GM23248 (cell line): Measurements from ENCODE around the gene TRAF3. TPM values are rescaled to one million over a fixed set of nuclear protein-coding genes. Genes with fewer than 3 reads are reported as not detected.

ENCODE experiments used
- DNase-seq: peaks from one replicate; pipeline ENCODE4 v3.0.0-alpha.2; 2015
- H2AFZ ChIP-seq: fragments of 200-600 bp; sonication (generic); 2 replicates; pipeline ENCODE4 v1.6.1; 2016; ENCODE audit warnings: antibody characterized with exemption
- H3F3A ChIP-seq: fragments of 200-600 bp; sonication (generic); 2 replicates; pipeline ENCODE4 v1.6.1; 2016; ENCODE audit warnings: mild to moderate bottlenecking, antibody characterized with exemption, mixed run types; ENCODE audit not compliant: insufficient read depth
- H3K27ac ChIP-seq: fragments of 200-600 bp; sonication (generic); 2 replicates; pipeline ENCODE4 v1.5.1; 2016; ENCODE audit warnings: mild to moderate bottlenecking
- H3K27me3 ChIP-seq: fragments of 200-600 bp; sonication (generic); replicated peaks from 2 replicates; pipeline ENCODE4 v1.6.1; 2016; ENCODE audit warnings: mild to moderate bottlenecking; ENCODE audit not compliant: insufficient read depth
- H3K36me3 ChIP-seq: fragments of 200-600 bp; sonication (generic); 2 replicates; pipeline ENCODE4 v1.6.1; 2016; ENCODE audit warnings: low read depth, mild to moderate bottlenecking
- H3K4me1 ChIP-seq: fragments of 200-600 bp; sonication (generic); 2 replicates; pipeline ENCODE4 v1.6.1; 2016; ENCODE audit warnings: mild to moderate bottlenecking; ENCODE audit not compliant: insufficient read depth
- H3K4me2 ChIP-seq: fragments of 200-600 bp; sonication (generic); one replicate; pipeline ENCODE4 v1.6.1; 2016; ENCODE audit warnings: mild to moderate bottlenecking; ENCODE audit not compliant: unreplicated experiment
- H3K4me3 ChIP-seq: fragments of 200-600 bp; sonication (generic); 2 replicates; pipeline ENCODE4 v1.5.1; 2016; ENCODE audit warnings: mild to moderate bottlenecking
- H3K79me2 ChIP-seq: fragments of 200-600 bp; sonication (generic); 2 replicates; pipeline ENCODE4 v1.6.1; 2016; ENCODE audit warnings: mild to moderate bottlenecking; ENCODE audit not compliant: insufficient read depth
- H3K9ac ChIP-seq: fragments of 200-600 bp; sonication (generic); 2 replicates; pipeline ENCODE4 v1.6.1; 2016; ENCODE audit warnings: mild to moderate bottlenecking
- H3K9me2 ChIP-seq: fragments of 200-600 bp; sonication (generic); 2 replicates; pipeline ENCODE4 v1.6.1; 2016; ENCODE audit warnings: mixed run types, mild to moderate bottlenecking, moderate library complexity; ENCODE audit not compliant: insufficient read depth
- H3K9me3 ChIP-seq: fragments of 200-600 bp; sonication (generic); one replicate; pipeline ENCODE4 v1.6.1; 2017; ENCODE audit warnings: low read depth
- H4K20me1 ChIP-seq: fragments of 200-600 bp; sonication (generic); 2 replicates; pipeline ENCODE4 v1.6.0; 2016; ENCODE audit not compliant: insufficient read depth
- EZH2 ChIP-seq: fragments of 200-600 bp; sonication (generic); IDR thresholded peaks from 2 replicates; pipeline ENCODE4 v1.6.1; 2018; ENCODE audit warnings: antibody characterized with exemption, mild to moderate bottlenecking; ENCODE audit not compliant: insufficient read depth, poor library complexity, severe bottlenecking
- EZH2phosphoT487 ChIP-seq: fragments of 200-600 bp; sonication (generic); IDR thresholded peaks from 2 replicates; pipeline ENCODE4 v1.6.1; 2018; ENCODE audit warnings: antibody characterized with exemption, moderate library complexity, mild to moderate bottlenecking, low read depth; ENCODE audit not compliant: insufficient read depth
- WGBS, 2 experiments: methylation state at CpG; one replicate each; pipeline ENCODE4 v1.1.6; 2015 to 2017; ENCODE audit warnings: low lambda C conversion rate in 2 of 2, low coverage in 1 of 2; ENCODE audit errors: missing lambda C conversion rate in 2 of 2; 5-methylcytosine and 5-hydroxymethylcytosine counted together
- in situ Hi-C: fragments of 300-500 bp; cut with MboI; formaldehyde crosslinking; loops from 2 replicates; pipeline ENCODE4 v1.15.0; 2020
- polyA plus RNA-seq: library from polyadenylated mRNA; unstranded; fragments of >200 nt; fragmentation: Nextera tagmentation; extraction: Ambion mirVana; gene quantifications from 2 replicates; pipeline ENCODE4 v1.2.1, GENCODE V29; 2016
- total RNA-seq: library from RNA; depleted of rRNA; stranded (reverse); fragments of >200 nt; shearing (Covaris generic); gene quantifications from 2 replicates; pipeline ENCODE4 v1.2.3, GENCODE V29; 2014

TRAF3 gene
- total and polyA plus RNA-seq, 2 experiments from 2014 or later: 7.9 to 17.9 TPM

GRCh38 chr14:102769049-102769327, 8.3 kb upstream of the TRAF3 start:
- Histone ChIP-seq H2AFZ (no peak overlapping the region), H3K9me2 (no peaks in the 10 kb centered on the region), H3K79me2 (no peaks in the 10 kb centered on the region), H3K4me1 (no peaks in the 10 kb centered on the region), H4K20me1 (no peaks in the 10 kb centered on the region), H3K27me3 (no peaks in the 10 kb centered on the region; the same call in 1 of the 2 replicates), H3K27ac (no peak overlapping the region), H3K36me3 (no peaks in the 10 kb centered on the region), H3K4me2 (no peak overlapping the region), H3F3A (no peaks in the 10 kb centered on the region), H3K4me3 (no peak overlapping the region), H3K9ac (no peak overlapping the region), H3K9me3 (no peaks in the 10 kb centered on the region)
- in situ Hi-C loops: no loop called here
- WGBS, 2 experiments: 81 to 91% methylated on average over 4 of the region's 4 CpGs
- TF ChIP-seq EZH2 (no peak), EZH2phosphoT487 (no peak)
- DNase-seq: no peak

DNA sequence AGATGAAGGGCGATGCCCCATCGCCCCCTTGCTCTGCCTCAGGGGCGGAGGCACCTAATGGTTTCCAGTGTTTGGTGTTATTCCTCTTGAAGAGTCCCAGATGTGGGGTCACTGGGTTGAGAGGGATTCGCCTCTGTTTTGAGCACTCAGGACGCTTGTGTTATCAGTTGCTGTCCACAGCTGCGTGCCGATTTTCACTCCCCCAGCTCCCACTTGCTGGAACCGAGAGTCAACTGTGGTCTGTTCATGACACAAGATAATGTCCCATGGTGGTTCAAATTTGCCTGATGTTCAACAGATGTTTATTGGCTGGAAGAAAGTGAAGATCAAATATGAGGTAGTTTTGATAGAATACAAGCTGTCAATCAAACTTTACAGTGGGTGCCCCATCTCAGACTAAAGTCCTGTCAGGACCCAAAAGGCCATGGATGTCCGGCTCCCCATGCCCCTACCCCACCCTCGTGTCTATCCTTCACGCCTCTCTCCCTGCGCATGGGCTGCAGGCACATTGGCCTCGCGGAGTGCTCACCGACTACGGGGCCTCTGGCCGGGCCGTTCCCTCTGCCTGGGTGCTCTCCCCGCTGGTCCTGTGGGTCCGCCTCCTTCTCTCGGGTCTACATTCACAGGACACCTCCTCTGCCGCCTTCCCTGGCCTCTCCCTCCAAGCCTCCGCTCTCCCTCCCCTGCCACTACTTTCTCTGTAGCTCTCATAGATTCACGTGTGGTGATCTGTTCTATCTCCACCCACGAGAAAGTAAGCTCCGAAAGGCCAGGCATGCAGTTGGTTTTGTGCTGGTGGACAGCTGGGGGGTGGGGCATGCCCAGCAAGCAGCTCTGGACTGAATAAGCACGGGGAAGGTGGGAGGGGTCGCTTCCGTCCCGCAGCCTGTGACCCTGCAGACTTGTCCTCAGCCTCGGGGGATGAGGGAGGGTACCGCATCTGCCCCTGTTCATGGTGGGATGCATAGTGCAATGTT, 6.8 kb upstream of the TRAF3 start:
- no peaks in the 10 kb centered on the region for H3K9me3 ChIP-seq
- H3F3A ChIP-seq: peaks cover 3% of the 10 kb centered on the region
- no peak overlapping the region for H3K4me3 ChIP-seq
- H3K9ac ChIP-seq: no peak overlapping the region
- H3K4me1 ChIP-seq: no peaks in the 10 kb centered on the region
- H3K4me2 ChIP-seq: no peak overlapping the region
- no peak overlapping the region for H3K27ac ChIP-seq
- no peaks in the 10 kb centered on the region for H3K36me3 ChIP-seq
- TF ChIP-seq EZH2: no peak
- TF ChIP-seq EZH2phosphoT487: no peak
- no peaks in the 10 kb centered on the region for H3K79me2 ChIP-seq
- in situ Hi-C loops: loop anchor here (10.0 kb wide), 1 partner anchor 144 kb away; no protein-coding TSS in a partner anchor
- no peak overlapping the region for H2AFZ ChIP-seq
- DNase-seq: no peak
- H3K9me2 ChIP-seq: no peaks in the 10 kb centered on the region
- WGBS, 2 experiments: 45 to 47% methylated on average over 30 to 32 of the region's 32 CpGs
- H4K20me1 ChIP-seq: no peaks in the 10 kb centered on the region
- no peaks in the 10 kb centered on the region; the same call in 1 of the 2 replicates for H3K27me3 ChIP-seq

DNA sequence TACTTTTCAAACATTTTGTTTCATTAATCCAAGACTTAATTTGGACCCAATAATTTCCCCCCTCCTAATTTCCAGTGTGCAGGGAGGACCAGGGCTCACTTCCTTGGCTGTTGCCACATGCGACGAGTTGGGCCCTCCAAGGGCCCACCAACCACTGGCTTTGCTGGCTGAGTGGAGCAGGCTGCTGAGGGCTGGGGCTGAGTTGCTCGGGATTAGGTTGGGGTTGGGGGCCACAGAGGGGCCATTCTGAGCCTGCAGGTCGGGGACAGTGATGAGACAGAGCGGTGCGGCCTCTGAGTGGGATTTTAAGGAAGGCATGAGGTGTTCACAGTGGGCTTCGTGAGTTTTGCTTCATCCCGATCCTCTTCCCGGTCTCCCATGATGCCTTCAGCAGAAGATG, 6.1 kb upstream of the TRAF3 start:
- no peak for DNase-seq
- no peak overlapping the region for H3K4me2 ChIP-seq
- 79 to 82% methylated on average over 9 of the region's 9 CpGs for WGBS, 2 experiments
- no peak overlapping the region for H3K9ac ChIP-seq
- H3K9me2 ChIP-seq: no peaks in the 10 kb centered on the region
- H3K9me3 ChIP-seq: no peaks in the 10 kb centered on the region
- H3K4me3 ChIP-seq: no peak overlapping the region
- no peak overlapping the region for H2AFZ ChIP-seq
- in situ Hi-C loops: loop anchor here (10.0 kb wide), 1 partner anchor 144 kb away; no protein-coding TSS in a partner anchor
- TF ChIP-seq EZH2phosphoT487: no peak
- TF ChIP-seq EZH2: no peak
- no peaks in the 10 kb centered on the region; the same call in 1 of the 2 replicates for H3K27me3 ChIP-seq
- H3K36me3 ChIP-seq: no peaks in the 10 kb centered on the region
- no peak overlapping the region for H3K27ac ChIP-seq
- peaks cover under 1% of the 10 kb centered on the region; the same call in 1 of the 2 replicates for H3K4me1 ChIP-seq
- no peaks in the 10 kb centered on the region for H4K20me1 ChIP-seq
- no peaks in the 10 kb centered on the region for H3K79me2 ChIP-seq
- peaks cover 11% of the 10 kb centered on the region for H3F3A ChIP-seq

- peak; percentile 16 for DNase-seq
- Histone ChIP-seq H3K9me3 (no peaks in the 10 kb centered on the region), H3K9ac (no peak overlapping the region), H3K4me1 (peaks cover 8% of the 10 kb centered on the region; the same call in 1 of the 2 replicates), H3K27ac (no peak overlapping the region), H3K27me3 (no peaks in the 10 kb centered on the region; the same call in 1 of the 2 replicates), H4K20me1 (no peaks in the 10 kb centered on the region), H3K4me3 (no peak overlapping the region), H3K36me3 (no peaks in the 10 kb centered on the region), H2AFZ (no peak overlapping the region), H3K4me2 (no peak overlapping the region), H3K79me2 (no peaks in the 10 kb centered on the region), H3F3A (peaks cover 17% of the 10 kb centered on the region), H3K9me2 (no peaks in the 10 kb centered on the region)
- 73 to 74% methylated on average over 22 of the region's 22 CpGs for WGBS, 2 experiments
- TF ChIP-seq EZH2 (no peak), EZH2phosphoT487 (no peak)
- in situ Hi-C loops: loop anchor here (10.0 kb wide), 1 partner anchor 142 kb away; no protein-coding TSS in a partner anchor
Observed at GRCh38 chr14:102772781-102773570, 4.3 kb upstream of the TRAF3 start.
